HCT116 (cell line): Measurements from ENCODE around the gene EPHA2.

Source experiments
- EZH2phosphoT487 ChIP-seq: fragments of 200-600 bp; IDR thresholded peaks from 2 replicates; pipeline ENCODE4 v1.6.1; 2018; ENCODE audit warnings: antibody characterized with exemption, borderline replicate concordance
- POLR2AphosphoS5 ChIP-seq: IDR thresholded peaks from 2 replicates; pipeline ENCODE4 v1.6.1; 2011; ENCODE audit warnings: mild to moderate bottlenecking, low read depth, low read length, moderate library complexity
- RAD21 ChIP-seq: IDR thresholded peaks from 2 replicates; pipeline ENCODE4 v1.6.1; 2012; ENCODE audit warnings: low read depth, mild to moderate bottlenecking
- YY1 ChIP-seq: IDR thresholded peaks from 2 replicates; pipeline ENCODE4 v1.6.1; 2011; ENCODE audit warnings: low read length, low read depth, moderate library complexity, mild to moderate bottlenecking; ENCODE audit not compliant: insufficient replicate concordance; ENCODE audit errors: extremely low read depth
- ZFX ChIP-seq: fragments of 450-650 bp; IDR thresholded peaks from 2 replicates; pipeline ENCODE4 v1.6.1; 2017
- ZNF274 ChIP-seq: fragments of 200-500 bp; sonication (Bioruptor generic); IDR thresholded peaks from 2 replicates; pipeline ENCODE4 v1.6.1; 2014; ENCODE audit warnings: mild to moderate bottlenecking, low read depth, low read length, inconsistent platforms
- TF ChIP-seq, protein P1 (sequence below), 3 experiments: fragments of 200-600 bp in 1 of 3; sonication (generic) in 1 of 3; IDR thresholded peaks in 2 of 3; conservative IDR thresholded peaks in 1 of 3; 2 replicates each; pipeline ENCODE4 v1.5.1; 2012 to 2017; ENCODE audit warnings: low read depth in 2 of 3, low read length in 2 of 3, antibody characterized with exemption in 1 of 3, borderline replicate concordance in 1 of 3, control low read depth in 1 of 3, mild to moderate bottlenecking in 1 of 3, mixed read lengths in 1 of 3, mixed run types in 1 of 3, moderate library complexity in 1 of 3; ENCODE audit not compliant: insufficient read depth in 1 of 3
- TF ChIP-seq, protein P2 (sequence below): IDR thresholded peaks from 2 replicates; pipeline ENCODE4 v1.6.1; 2012
- TF ChIP-seq, protein P3 (sequence below): IDR thresholded peaks from 2 replicates; pipeline ENCODE4 v1.6.1; 2012; ENCODE audit warnings: low read depth

DNA sequence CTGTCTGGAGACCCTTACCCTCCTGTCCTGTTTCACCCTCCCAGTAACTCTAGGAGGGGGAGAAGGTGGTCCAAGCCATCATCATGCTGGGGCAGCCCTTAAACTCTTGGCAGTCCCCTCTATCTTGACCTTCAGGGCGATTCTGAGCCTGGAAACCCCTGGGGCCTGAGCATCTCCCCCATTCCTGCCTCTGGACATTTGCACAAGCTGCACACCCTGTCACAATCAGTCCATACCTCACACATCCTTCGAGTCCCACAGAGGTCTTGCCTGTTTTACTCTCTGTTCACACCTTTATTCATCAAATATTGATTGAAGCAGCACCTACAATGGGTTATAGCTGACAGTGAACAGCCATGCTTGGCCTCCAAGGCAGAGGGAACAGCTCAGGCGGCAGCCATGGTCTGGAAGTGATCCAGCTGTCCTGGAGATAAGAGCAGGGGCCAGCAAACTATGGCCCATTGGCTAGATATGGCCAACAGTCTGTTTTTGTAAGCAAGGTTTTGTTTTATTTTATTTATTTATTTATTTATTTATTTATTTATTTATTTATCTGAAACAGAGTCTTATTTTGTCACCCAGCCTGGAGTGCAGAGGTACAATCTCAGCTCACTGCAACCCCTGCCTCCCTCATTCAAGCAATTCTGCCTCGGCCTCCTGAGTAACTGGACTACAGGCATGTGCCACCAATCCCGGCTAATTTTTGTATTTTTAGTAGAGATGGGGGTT lies 75.3 kb downstream of the EPHA2 start:
- TF ChIP-seq YY1: no peak
- no peak for TF ChIP-seq POLR2AphosphoS5
- TF ChIP-seq, protein P1, sequence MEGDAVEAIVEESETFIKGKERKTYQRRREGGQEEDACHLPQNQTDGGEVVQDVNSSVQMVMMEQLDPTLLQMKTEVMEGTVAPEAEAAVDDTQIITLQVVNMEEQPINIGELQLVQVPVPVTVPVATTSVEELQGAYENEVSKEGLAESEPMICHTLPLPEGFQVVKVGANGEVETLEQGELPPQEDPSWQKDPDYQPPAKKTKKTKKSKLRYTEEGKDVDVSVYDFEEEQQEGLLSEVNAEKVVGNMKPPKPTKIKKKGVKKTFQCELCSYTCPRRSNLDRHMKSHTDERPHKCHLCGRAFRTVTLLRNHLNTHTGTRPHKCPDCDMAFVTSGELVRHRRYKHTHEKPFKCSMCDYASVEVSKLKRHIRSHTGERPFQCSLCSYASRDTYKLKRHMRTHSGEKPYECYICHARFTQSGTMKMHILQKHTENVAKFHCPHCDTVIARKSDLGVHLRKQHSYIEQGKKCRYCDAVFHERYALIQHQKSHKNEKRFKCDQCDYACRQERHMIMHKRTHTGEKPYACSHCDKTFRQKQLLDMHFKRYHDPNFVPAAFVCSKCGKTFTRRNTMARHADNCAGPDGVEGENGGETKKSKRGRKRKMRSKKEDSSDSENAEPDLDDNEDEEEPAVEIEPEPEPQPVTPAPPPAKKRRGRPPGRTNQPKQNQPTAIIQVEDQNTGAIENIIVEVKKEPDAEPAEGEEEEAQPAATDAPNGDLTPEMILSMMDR (IDR thresholded peaks at IDR 0.05 in 2 of 3, conservative IDR thresholded peaks at IDR 0.05 in 1 of 3; ENCODE audit: borderline replicate concordance in 1 of 3, insufficient read depth in 1 of 3, low read depth in 2 of 3, low read length in 2 of 3): no peak
- TF ChIP-seq, protein P2, sequence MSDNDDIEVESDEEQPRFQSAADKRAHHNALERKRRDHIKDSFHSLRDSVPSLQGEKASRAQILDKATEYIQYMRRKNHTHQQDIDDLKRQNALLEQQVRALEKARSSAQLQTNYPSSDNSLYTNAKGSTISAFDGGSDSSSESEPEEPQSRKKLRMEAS: no peak
- TF ChIP-seq EZH2phosphoT487: no peak
- TF ChIP-seq, protein P3, sequence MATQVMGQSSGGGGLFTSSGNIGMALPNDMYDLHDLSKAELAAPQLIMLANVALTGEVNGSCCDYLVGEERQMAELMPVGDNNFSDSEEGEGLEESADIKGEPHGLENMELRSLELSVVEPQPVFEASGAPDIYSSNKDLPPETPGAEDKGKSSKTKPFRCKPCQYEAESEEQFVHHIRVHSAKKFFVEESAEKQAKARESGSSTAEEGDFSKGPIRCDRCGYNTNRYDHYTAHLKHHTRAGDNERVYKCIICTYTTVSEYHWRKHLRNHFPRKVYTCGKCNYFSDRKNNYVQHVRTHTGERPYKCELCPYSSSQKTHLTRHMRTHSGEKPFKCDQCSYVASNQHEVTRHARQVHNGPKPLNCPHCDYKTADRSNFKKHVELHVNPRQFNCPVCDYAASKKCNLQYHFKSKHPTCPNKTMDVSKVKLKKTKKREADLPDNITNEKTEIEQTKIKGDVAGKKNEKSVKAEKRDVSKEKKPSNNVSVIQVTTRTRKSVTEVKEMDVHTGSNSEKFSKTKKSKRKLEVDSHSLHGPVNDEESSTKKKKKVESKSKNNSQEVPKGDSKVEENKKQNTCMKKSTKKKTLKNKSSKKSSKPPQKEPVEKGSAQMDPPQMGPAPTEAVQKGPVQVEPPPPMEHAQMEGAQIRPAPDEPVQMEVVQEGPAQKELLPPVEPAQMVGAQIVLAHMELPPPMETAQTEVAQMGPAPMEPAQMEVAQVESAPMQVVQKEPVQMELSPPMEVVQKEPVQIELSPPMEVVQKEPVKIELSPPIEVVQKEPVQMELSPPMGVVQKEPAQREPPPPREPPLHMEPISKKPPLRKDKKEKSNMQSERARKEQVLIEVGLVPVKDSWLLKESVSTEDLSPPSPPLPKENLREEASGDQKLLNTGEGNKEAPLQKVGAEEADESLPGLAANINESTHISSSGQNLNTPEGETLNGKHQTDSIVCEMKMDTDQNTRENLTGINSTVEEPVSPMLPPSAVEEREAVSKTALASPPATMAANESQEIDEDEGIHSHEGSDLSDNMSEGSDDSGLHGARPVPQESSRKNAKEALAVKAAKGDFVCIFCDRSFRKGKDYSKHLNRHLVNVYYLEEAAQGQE: no peak
- TF ChIP-seq ZFX: no peak
- TF ChIP-seq RAD21: no peak
- no peak for TF ChIP-seq ZNF274
